Loucy (cell line): ENCODE measurements around the gene CACNA2D3.

Source experiments
- EZH2phosphoT487 ChIP-seq: fragments of 200-600 bp; IDR thresholded peaks from 2 replicates; pipeline ENCODE4 v1.6.1; 2018; ENCODE audit warnings: antibody characterized with exemption, mild to moderate bottlenecking, moderate library complexity, borderline replicate concordance
- TF ChIP-seq, protein P1 (sequence below): fragments of 200-600 bp; sonication (generic); conservative IDR thresholded peaks from 2 replicates; pipeline ENCODE4 v1.5.1; 2014; ENCODE audit warnings: mild to moderate bottlenecking, antibody characterized with exemption, low read length

DNA sequence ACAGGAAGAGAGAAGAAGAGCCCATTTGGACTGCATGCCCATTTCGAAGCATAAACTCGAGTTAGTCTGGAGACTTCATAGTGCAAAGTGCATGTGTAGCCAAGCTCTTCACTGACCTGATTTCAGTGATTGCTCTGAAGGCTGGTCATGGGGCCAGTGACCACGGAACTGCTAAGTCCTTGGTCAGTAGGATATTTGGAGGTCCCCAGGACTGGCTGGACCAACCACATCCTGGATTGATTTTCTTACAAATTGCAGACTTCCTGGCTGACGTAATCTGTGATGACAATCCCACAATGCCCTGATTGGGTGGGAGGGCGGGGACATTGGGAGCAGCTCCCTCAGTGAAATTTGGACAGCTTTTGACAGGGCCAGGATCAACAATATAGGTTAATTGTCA, 233.4 kb downstream of the CACNA2D3 start:
- TF ChIP-seq, protein P1, sequence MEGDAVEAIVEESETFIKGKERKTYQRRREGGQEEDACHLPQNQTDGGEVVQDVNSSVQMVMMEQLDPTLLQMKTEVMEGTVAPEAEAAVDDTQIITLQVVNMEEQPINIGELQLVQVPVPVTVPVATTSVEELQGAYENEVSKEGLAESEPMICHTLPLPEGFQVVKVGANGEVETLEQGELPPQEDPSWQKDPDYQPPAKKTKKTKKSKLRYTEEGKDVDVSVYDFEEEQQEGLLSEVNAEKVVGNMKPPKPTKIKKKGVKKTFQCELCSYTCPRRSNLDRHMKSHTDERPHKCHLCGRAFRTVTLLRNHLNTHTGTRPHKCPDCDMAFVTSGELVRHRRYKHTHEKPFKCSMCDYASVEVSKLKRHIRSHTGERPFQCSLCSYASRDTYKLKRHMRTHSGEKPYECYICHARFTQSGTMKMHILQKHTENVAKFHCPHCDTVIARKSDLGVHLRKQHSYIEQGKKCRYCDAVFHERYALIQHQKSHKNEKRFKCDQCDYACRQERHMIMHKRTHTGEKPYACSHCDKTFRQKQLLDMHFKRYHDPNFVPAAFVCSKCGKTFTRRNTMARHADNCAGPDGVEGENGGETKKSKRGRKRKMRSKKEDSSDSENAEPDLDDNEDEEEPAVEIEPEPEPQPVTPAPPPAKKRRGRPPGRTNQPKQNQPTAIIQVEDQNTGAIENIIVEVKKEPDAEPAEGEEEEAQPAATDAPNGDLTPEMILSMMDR, result no peak
- no peak for TF ChIP-seq EZH2phosphoT487
